Stimulated activated CD4-positive, alpha-beta T cell treated with anti-CD3 and anti-CD28 coated beads, TNF-alpha, amount 100 ng/mL, for 1 hour (primary cell): ENCODE data around the gene NECTIN2.
"Not testable (repeated sequence)": the region's sequence is repeated elsewhere in the genome, so short reads cannot be mapped to it uniquely, and the experiment has no call there.

Experiments
- DNase-seq, 3 donors: peaks; one replicate each; pipeline ENCODE4 v3.0.0-alpha.2; 2020; ENCODE audit warnings: low read depth in 3 of 3, low spot score in 1 of 3

Gene NECTIN2

GRCh38 chr19:44905437-44906160 is 59.5 kb downstream of the NECTIN2 start, which contains the start of gene APOE:
APOE (plus strand) TSS chr19:44905796; CDS start chr19:44906625, 829 bp downstream.
- DNase-seq: no peak

- no peak for DNase-seq
These were observed 61.5 kb downstream of the NECTIN2 start for GRCh38 chr19:44907613-44908012.

GRCh38 chr19:44908074-44908835 is 62.2 kb downstream of the NECTIN2 start:
- no peak for DNase-seq

- DNase-seq: no peak
These were observed 62.8 kb downstream of the NECTIN2 start for GRCh38 chr19:44908836-44909261.

- DNase-seq: no peak
These were observed 63.7 kb downstream of the NECTIN2 start for GRCh38 chr19:44909775-44910174.

- DNase-seq: not testable (repeated sequence)
These were observed 65.8 kb downstream of the NECTIN2 start for GRCh38 chr19:44911896-44912295.

GRCh38 chr19:44912854-44913253 is 66.8 kb downstream of the NECTIN2 start:
- no peak for DNase-seq

GRCh38 chr19:44913512-44914432 is 67.7 kb downstream of the NECTIN2 start:
- not testable (repeated sequence) for DNase-seq

GRCh38 chr19:44914433-44915206 is 68.5 kb downstream of the NECTIN2 start, which contains the start of gene APOC1:
APOC1 (plus strand) TSS chr19:44914608; CDS start chr19:44914892, 284 bp downstream.
- DNase-seq: peak in 2 of 3 donors; percentile 40 to 59

- DNase-seq: no peak
These were observed 78.2 kb downstream of the NECTIN2 start for GRCh38 chr19:44924243-44924725.

- no peak for DNase-seq
These were observed 79.2 kb downstream of the NECTIN2 start for GRCh38 chr19:44925114-44925891.

- not testable (repeated sequence) for DNase-seq
These were observed 80.4 kb downstream of the NECTIN2 start for GRCh38 chr19:44926245-44927077.

GRCh38 chr19:44927746-44928145 is 81.6 kb downstream of the NECTIN2 start:
- no peak for DNase-seq

GRCh38 chr19:44930088-44930487 is 84.0 kb downstream of the NECTIN2 start:
- DNase-seq: no peak

- DNase-seq: no peak
These were observed 85.4 kb downstream of the NECTIN2 start for GRCh38 chr19:44931541-44931940.
